ENCODE data around the gene KDSR.

The KDSR gene

DNA sequence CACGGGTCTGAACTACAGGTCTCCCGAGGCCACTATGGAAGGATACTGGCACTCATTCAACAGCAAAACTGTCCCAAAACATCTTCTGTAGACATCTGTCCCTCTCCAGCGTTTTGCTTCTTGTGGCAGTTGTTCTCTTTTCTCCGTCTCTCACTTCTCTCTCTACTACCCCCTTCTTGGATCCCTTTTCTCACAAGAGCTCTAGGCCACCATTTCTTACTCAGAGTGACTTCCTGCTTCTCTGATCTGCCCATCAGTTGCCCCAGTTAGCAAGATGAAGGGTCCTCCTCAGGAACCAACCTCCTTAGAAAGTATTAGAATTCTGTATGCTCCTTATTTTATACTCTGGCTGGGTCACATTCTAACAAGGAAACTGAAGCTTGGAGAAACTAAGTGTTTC is 80.1 kb downstream of the KDSR start:
- H3K36me3 ChIP-seq (ENCODE audit: control insufficient read depth, insufficient read depth, low read length) = peaks cover 4% of the 10 kb centered on the region
- peaks cover 60% of the 10 kb centered on the region for H3K4me1 ChIP-seq (ENCODE audit: control insufficient read depth, insufficient read depth, low read length, poor library complexity, severe bottlenecking)
- no peak for DNase-seq
- H3K9me3 ChIP-seq (ENCODE audit: control insufficient read depth, low read length) = no peaks in the 10 kb centered on the region
- H3K27ac ChIP-seq (ENCODE audit: insufficient read depth, low read length, poor library complexity, severe bottlenecking) = no peak overlapping the region
- H3K4me3 ChIP-seq (ENCODE audit: insufficient read depth, low read depth, low read length, poor library complexity, severe bottlenecking) = no peak overlapping the region
- no peaks in the 10 kb centered on the region for H3K27me3 ChIP-seq (replicated peaks; ENCODE audit: control insufficient read depth, insufficient read depth, low read length, poor library complexity, severe bottlenecking)

DNA sequence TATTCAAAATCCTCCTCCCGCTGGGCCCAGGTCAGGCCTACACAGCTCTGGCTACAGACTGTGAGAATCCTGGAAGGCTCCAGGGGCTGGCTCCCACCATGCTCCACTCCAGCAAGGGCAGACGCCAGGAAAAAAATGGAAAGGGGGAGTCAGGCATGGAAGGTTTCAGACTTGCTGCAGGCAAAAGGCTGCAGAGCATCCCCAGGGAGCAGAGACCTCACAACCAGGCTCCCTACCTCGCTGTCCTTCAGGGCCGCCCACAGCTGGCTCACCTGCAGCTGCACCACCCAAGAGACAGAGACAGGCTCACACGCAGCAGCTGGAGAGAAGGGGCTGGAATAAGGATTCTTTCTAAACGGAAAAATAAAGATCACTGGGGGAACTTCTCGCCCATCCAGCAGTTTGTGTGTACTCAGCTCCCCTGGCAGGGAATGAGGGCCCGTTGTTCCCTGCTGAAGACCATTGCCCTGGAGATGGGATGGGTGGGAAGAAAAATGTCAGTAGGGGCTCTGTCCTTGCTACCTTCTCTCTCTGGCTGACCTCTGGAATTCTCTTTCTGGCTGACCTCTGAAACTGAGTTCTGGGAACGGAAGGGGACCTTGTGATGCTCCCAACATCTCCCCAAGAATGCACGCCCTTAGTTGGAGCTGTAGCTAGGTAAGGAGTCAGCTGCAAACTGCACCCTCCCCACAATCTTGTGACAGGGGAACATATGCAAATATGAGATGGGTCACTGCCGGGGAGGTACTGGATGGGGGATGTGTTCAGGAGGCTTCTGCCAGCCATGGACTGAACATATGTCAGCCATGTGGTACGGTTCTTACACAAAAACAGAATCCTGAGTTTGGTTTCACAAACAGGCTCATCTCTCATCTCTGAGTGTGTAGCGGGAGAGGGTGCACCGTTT is 81.9 kb downstream of the KDSR start:
- Histone ChIP-seq H3K4me3 (ENCODE audit: insufficient read depth, low read depth, low read length, poor library complexity, severe bottlenecking) (no peak overlapping the region), H3K27me3 (replicated peaks; ENCODE audit: control insufficient read depth, insufficient read depth, low read length, poor library complexity, severe bottlenecking) (no peaks in the 10 kb centered on the region), H3K27ac (ENCODE audit: insufficient read depth, low read length, poor library complexity, severe bottlenecking) (no peak overlapping the region), H3K4me1 (ENCODE audit: control insufficient read depth, insufficient read depth, low read length, poor library complexity, severe bottlenecking) (peaks cover 43% of the 10 kb centered on the region), H3K36me3 (ENCODE audit: control insufficient read depth, insufficient read depth, low read length) (peaks cover 9% of the 10 kb centered on the region), H3K9me3 (ENCODE audit: control insufficient read depth, low read length) (no peaks in the 10 kb centered on the region)
- DNase-seq = no peak

DNA sequence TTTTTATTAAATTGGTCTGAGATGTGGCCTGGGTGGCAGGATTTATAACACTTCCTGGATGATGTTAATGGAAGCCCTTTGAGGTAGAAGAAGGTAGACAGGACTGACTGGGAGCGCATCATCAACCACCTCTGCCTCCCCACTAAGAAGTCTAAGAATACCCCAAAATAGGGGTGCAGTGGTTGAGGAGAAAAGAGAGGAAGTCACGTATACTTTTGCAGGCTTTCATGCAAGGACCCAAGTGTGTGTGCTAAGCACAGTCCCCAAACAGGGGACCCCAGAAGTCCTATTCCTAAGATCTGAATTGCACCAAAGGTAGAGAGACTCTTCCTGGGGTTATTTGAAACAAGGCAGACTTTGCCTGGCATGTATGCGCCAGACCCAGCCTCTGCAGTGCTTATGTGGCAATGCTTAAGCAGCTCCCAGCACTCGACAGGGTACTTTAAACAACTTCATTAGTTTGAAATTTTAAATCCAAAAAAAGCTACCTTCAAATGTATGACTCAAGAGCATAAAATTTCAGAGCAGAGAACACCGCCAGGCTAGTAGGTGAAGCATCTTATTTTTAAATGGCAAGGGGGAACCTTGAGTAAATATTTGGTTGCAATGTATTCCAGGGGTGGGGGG is 82.7 kb downstream of the KDSR start:
- H3K4me1 ChIP-seq (ENCODE audit: control insufficient read depth, insufficient read depth, low read length, poor library complexity, severe bottlenecking) = peaks cover 35% of the 10 kb centered on the region
- no peak for DNase-seq
- no peaks in the 10 kb centered on the region for H3K27me3 ChIP-seq (replicated peaks; ENCODE audit: control insufficient read depth, insufficient read depth, low read length, poor library complexity, severe bottlenecking)
- no peak overlapping the region for H3K4me3 ChIP-seq (ENCODE audit: insufficient read depth, low read depth, low read length, poor library complexity, severe bottlenecking)
- no peaks in the 10 kb centered on the region for H3K9me3 ChIP-seq (ENCODE audit: control insufficient read depth, low read length)
- H3K27ac ChIP-seq (ENCODE audit: insufficient read depth, low read length, poor library complexity, severe bottlenecking) = no peak overlapping the region
- H3K36me3 ChIP-seq (ENCODE audit: control insufficient read depth, insufficient read depth, low read length) = peaks cover 9% of the 10 kb centered on the region

DNA sequence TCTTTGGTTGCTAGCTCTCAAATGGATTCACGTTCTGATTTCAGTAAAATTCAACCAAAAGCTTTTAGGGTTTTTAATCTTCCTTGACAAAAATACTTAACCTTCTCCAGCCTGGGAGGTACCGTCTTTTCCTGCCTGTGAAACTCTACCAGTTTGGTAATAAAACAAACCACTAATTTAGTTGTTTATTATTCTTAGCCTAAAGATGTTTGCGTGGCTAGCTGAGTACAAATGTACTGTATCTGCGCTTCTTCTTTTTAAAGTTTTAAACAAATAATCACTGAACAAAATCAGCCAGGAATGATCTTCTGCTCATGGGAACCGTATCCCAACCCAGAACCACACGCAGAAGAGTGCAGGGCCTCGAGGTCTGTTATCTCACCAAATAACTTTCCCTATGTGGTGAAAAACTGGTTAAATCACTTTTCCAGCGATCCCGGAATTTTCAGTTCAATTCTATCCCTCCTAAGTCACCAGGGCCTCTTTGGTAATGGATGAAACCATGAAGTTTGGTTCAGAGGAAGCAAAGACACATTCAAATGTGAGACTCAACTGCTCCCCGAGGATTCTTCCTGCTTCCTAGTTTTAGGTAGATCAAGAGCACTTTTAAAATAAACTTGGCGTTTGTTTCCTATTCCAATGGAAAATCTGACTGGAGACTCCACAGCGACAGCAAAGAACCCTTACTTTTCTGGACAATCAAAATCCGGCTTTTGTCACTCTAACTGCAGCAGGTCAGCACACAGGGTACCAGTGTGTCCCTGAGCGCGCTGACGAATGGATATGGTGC is 83.5 kb downstream of the KDSR start:
- peaks cover 28% of the 10 kb centered on the region for H3K4me1 ChIP-seq (ENCODE audit: control insufficient read depth, insufficient read depth, low read length, poor library complexity, severe bottlenecking)

DNA sequence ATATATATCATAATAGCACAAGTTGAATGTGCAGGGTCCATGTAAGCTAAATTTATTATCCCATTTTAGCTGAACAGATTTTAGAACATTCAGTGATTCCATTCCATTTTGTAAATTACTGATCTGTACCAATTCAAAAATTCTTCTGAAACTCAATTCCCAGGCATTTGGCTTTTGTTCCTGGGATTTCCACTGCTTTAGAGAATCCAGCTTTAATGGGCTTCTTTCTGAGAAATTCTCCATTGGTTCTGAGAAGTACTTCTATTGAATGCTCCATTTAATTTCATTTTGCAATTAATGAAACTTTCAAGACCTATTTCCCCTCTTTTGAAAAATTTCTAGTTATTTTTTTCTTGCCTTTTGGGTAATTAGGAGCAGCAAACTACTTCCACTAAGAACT is 84.2 kb downstream of the KDSR start:
- H3K36me3 ChIP-seq (ENCODE audit: control insufficient read depth, insufficient read depth, low read length) = peaks cover 9% of the 10 kb centered on the region
- H3K4me1 ChIP-seq (ENCODE audit: control insufficient read depth, insufficient read depth, low read length, poor library complexity, severe bottlenecking) = peaks cover 34% of the 10 kb centered on the region
- H3K9me3 ChIP-seq (ENCODE audit: control insufficient read depth, low read length) = no peaks in the 10 kb centered on the region
- H3K27me3 ChIP-seq (replicated peaks; ENCODE audit: control insufficient read depth, insufficient read depth, low read length, poor library complexity, severe bottlenecking) = no peaks in the 10 kb centered on the region
- no peak overlapping the region for H3K4me3 ChIP-seq (ENCODE audit: insufficient read depth, low read depth, low read length, poor library complexity, severe bottlenecking)
- DNase-seq = no peak
- no peak overlapping the region for H3K27ac ChIP-seq (ENCODE audit: insufficient read depth, low read length, poor library complexity, severe bottlenecking)

More for the DNA sequence above, 83.5 kb downstream of the KDSR start:
- peaks cover 9% of the 10 kb centered on the region for H3K36me3 ChIP-seq (ENCODE audit: control insufficient read depth, insufficient read depth, low read length)
- DNase-seq = no peak
- no peaks in the 10 kb centered on the region for H3K27me3 ChIP-seq (replicated peaks; ENCODE audit: control insufficient read depth, insufficient read depth, low read length, poor library complexity, severe bottlenecking)
- H3K27ac ChIP-seq (ENCODE audit: insufficient read depth, low read length, poor library complexity, severe bottlenecking) = no peak overlapping the region
- no peak overlapping the region for H3K4me3 ChIP-seq (ENCODE audit: insufficient read depth, low read depth, low read length, poor library complexity, severe bottlenecking)
- H3K9me3 ChIP-seq (ENCODE audit: control insufficient read depth, low read length) = no peaks in the 10 kb centered on the region
